ENCODE results near the gene PAMR1. TPM values are rescaled to one million over a fixed set of nuclear protein-coding genes. Genes with fewer than 3 reads are reported as not detected.
A peak's percentile ranks its signal among the peaks of the same experiment; 100 is the strongest.

Gene PAMR1
- total and polyA plus RNA-seq, 2 donors from 2014 or later: 2.2 to 2.4 TPM

DNA sequence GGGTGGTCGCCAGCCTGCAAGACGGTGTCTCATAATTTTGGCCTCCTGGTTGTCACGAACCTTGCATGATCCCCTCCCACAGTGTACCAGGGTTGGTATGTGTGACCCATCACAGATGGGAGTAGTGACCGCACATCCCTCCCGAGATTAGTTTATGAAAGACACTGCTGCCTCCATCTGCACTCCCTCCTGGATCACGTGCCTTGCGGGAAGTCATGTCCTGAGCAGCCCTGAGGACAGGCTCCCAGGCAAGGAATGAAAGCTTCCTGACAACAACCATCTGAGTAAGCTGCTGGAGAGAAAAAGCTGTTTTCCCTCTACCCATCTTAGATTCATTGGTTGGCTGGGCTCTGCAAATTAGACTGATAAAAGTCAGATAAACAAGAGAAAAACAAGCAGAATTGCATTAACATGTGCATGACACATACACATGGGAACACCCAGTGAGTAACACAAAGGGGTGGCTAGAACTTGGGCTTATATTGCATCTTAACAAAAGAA is 14.4 kb upstream of the PAMR1 start:
- FAIRE-seq (no peak), DNase-seq (peak in 3 of 5 donors; percentile 52 to 84 (median 67))
- Histone ChIP-seq H3K27ac (ENCODE audit: low read depth in 2 of 2, low read length in 2 of 2) (no peak overlapping the region), H3K27me3 (ENCODE audit: control insufficient read depth, insufficient read depth, low read length) (no peaks in the 10 kb centered on the region), H3K4me3 (ENCODE audit: low read length in 3 of 3) (no peak overlapping the region), H3K4me1 (ENCODE audit: control insufficient read depth in 2 of 3, insufficient read depth in 2 of 3, low read depth in 1 of 3, low read length in 3 of 3) (no peaks in the 10 kb centered on the region), H3K9ac (ENCODE audit: low read length in 3 of 3) (no peak overlapping the region), H3K9me3 (ENCODE audit: control insufficient read depth in 2 of 3, insufficient read depth in 1 of 3, low read length in 3 of 3) (peaks cover 0 to under 1% (median 0%) of the 10 kb centered on the region in 3 donors), H3K36me3 (ENCODE audit: control insufficient read depth in 2 of 3, insufficient read depth in 3 of 3, low read length in 3 of 3) (no peaks in the 10 kb centered on the region)
- intact Hi-C loops (cut with DNase I): no loop called here
- TF ChIP-seq, protein P1, sequence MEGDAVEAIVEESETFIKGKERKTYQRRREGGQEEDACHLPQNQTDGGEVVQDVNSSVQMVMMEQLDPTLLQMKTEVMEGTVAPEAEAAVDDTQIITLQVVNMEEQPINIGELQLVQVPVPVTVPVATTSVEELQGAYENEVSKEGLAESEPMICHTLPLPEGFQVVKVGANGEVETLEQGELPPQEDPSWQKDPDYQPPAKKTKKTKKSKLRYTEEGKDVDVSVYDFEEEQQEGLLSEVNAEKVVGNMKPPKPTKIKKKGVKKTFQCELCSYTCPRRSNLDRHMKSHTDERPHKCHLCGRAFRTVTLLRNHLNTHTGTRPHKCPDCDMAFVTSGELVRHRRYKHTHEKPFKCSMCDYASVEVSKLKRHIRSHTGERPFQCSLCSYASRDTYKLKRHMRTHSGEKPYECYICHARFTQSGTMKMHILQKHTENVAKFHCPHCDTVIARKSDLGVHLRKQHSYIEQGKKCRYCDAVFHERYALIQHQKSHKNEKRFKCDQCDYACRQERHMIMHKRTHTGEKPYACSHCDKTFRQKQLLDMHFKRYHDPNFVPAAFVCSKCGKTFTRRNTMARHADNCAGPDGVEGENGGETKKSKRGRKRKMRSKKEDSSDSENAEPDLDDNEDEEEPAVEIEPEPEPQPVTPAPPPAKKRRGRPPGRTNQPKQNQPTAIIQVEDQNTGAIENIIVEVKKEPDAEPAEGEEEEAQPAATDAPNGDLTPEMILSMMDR (IDR thresholded peaks at IDR 0.05; ENCODE audit: borderline replicate concordance, extremely low read depth, insufficient read depth): no peak

DNA sequence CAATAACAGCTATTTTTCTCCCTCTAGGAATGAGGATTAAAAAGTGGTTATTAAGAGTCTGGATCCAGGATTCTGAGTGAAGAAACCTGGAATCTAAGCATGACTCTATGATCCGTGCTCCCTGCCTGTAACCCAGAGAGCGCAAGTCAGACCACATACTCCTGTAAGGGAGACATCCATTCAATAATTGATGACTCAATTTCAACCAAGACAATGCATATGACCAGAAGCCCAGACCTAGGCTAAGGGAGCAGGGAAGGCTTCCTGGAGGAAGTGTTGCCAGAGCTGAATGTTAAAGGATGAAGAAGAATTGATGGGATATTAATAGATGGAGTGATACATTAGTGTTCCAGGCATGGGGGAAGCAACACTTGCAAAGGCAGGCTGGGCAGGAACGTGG is 13.8 kb upstream of the PAMR1 start:
- Histone ChIP-seq H3K27me3 (ENCODE audit: control insufficient read depth, insufficient read depth, low read length) (no peaks in the 10 kb centered on the region), H3K4me1 (ENCODE audit: control insufficient read depth in 2 of 3, insufficient read depth in 2 of 3, low read depth in 1 of 3, low read length in 3 of 3) (no peaks in the 10 kb centered on the region), H3K36me3 (ENCODE audit: control insufficient read depth in 2 of 3, insufficient read depth in 3 of 3, low read length in 3 of 3) (no peaks in the 10 kb centered on the region), H3K27ac (ENCODE audit: low read depth in 2 of 2, low read length in 2 of 2) (no peak overlapping the region), H3K9me3 (ENCODE audit: control insufficient read depth in 2 of 3, insufficient read depth in 1 of 3, low read length in 3 of 3) (peaks cover 0 to 1% (median 0%) of the 10 kb centered on the region in 3 donors), H3K9ac (ENCODE audit: low read length in 3 of 3) (no peak overlapping the region), H3K4me3 (ENCODE audit: low read length in 3 of 3) (no peak overlapping the region)
- intact Hi-C loops (cut with DNase I): no loop called here
- FAIRE-seq: no peak
- TF ChIP-seq, protein P1 (IDR thresholded peaks at IDR 0.05; ENCODE audit: borderline replicate concordance, extremely low read depth, insufficient read depth): no peak
- DNase-seq: no peak

DNA sequence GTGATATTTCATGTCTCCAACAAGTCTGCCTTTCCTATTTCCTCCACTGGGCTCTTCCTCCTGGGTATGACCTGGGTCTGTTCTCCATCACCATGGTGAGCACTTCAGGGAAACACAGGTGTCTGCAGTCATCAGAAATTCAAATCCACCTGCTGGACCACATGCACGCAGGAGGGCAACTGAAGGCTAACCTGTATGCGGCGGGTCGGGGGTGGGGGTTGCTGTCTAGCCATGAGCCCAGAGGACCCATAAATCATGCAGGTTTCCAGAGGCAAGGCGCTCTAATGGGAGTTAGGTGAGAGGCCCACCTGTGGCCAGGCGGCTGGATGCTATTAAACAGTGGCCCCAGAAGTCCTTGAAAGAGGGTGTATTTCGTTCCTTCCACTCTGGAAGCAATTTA is 11.1 kb upstream of the PAMR1 start:
- Histone ChIP-seq H3K27me3 (ENCODE audit: control insufficient read depth, insufficient read depth, low read length) (no peaks in the 10 kb centered on the region), H3K9ac (ENCODE audit: low read length in 3 of 3) (no peak overlapping the region), H3K4me3 (ENCODE audit: low read length in 3 of 3) (no peak overlapping the region), H3K27ac (ENCODE audit: low read depth in 2 of 2, low read length in 2 of 2) (no peak overlapping the region), H3K4me1 (ENCODE audit: control insufficient read depth in 2 of 3, insufficient read depth in 2 of 3, low read depth in 1 of 3, low read length in 3 of 3) (no peaks in the 10 kb centered on the region), H3K36me3 (ENCODE audit: control insufficient read depth in 2 of 3, insufficient read depth in 3 of 3, low read length in 3 of 3) (no peaks in the 10 kb centered on the region), H3K9me3 (ENCODE audit: control insufficient read depth in 2 of 3, insufficient read depth in 1 of 3, low read length in 3 of 3) (peaks cover 0 to 1% (median 0%) of the 10 kb centered on the region in 3 donors)
- intact Hi-C loops (cut with DNase I): no loop called here
- TF ChIP-seq, protein P1 (IDR thresholded peaks at IDR 0.05; ENCODE audit: borderline replicate concordance, extremely low read depth, insufficient read depth): no peak
- no peak for FAIRE-seq
- peak in 4 of 5 donors; percentile 47 to 57 (median 50) for DNase-seq

DNA sequence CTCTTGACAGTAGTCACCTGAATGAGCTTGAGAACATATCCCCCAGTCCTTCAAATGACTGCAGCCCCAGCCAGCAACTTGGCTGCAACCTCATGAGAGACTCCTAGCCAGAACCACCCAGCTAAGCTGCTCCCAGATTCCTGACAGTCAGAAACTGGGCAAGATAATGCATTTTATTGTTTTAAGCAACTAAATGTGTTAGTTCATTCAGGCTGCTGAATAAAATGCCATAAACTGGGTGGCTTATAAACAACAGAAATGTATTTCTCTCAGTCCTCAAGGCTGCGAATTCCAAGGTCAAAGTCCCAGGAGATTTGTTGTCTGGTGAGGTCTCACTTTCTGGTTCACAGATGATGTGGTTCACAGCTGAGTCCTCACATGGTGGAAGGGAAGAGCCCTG is 5.8 kb upstream of the PAMR1 start:
- H3K4me3 ChIP-seq (ENCODE audit: low read length in 3 of 3): no peak overlapping the region
- no peaks in the 10 kb centered on the region for H3K36me3 ChIP-seq (ENCODE audit: control insufficient read depth in 2 of 3, insufficient read depth in 3 of 3, low read length in 3 of 3)
- no peak overlapping the region for H3K27ac ChIP-seq (ENCODE audit: low read depth in 2 of 2, low read length in 2 of 2)
- no peak overlapping the region for H3K9ac ChIP-seq (ENCODE audit: low read length in 3 of 3)
- DNase-seq (no peak), FAIRE-seq (no peak)
- intact Hi-C loops (cut with DNase I): no loop called here
- TF ChIP-seq, protein P1 (IDR thresholded peaks at IDR 0.05; ENCODE audit: borderline replicate concordance, extremely low read depth, insufficient read depth): no peak
- no peaks in the 10 kb centered on the region for H3K4me1 ChIP-seq (ENCODE audit: control insufficient read depth in 2 of 3, insufficient read depth in 2 of 3, low read depth in 1 of 3, low read length in 3 of 3)
- H3K9me3 ChIP-seq (ENCODE audit: control insufficient read depth in 2 of 3, insufficient read depth in 1 of 3, low read length in 3 of 3): peaks cover 0 to 1% (median 0%) of the 10 kb centered on the region in 3 donors
- H3K27me3 ChIP-seq (ENCODE audit: control insufficient read depth, insufficient read depth, low read length): no peaks in the 10 kb centered on the region
